HepG2 (cell line): ENCODE measurements around the gene NXPE3. TPM values are rescaled to one million over a fixed set of nuclear protein-coding genes. Genes with fewer than 3 reads are reported as not detected.
A peak's percentile ranks its signal among the peaks of the same experiment; 100 is the strongest.

ENCODE experiments used
- BCL6 ChIP-seq: IDR thresholded peaks from 2 replicates; pipeline ENCODE4 v1.6.1; 2016; ENCODE audit warnings: missing genetic modification reagents, missing compliant biosample characterization
- FOXJ3 ChIP-seq: sonication (generic); formaldehyde crosslinking; IDR thresholded peaks from 2 replicates; pipeline ENCODE4 v1.4.0; 2020; ENCODE audit warnings: missing genetic modification reagents, mild to moderate bottlenecking, borderline replicate concordance
- HDAC2 ChIP-seq: sonication (generic); formaldehyde crosslinking; IDR thresholded peaks from 2 replicates; pipeline ENCODE4 v1.4.0; 2020; ENCODE audit warnings: missing genetic modification reagents
- KDM6A ChIP-seq: IDR thresholded peaks from 2 replicates; pipeline ENCODE4 v1.6.1; 2016; ENCODE audit warnings: low read depth
- MATR3 ChIP-seq: sonication (generic); formaldehyde crosslinking; IDR thresholded peaks from 2 replicates; pipeline ENCODE4 v1.4.0; 2020; ENCODE audit warnings: missing genetic modification reagents
- RBAK ChIP-seq: sonication (generic); formaldehyde crosslinking; IDR thresholded peaks from 2 replicates; pipeline ENCODE4 v1.5.1; 2020; ENCODE audit warnings: mild to moderate bottlenecking, missing genetic modification reagents
- SAP130 ChIP-seq: IDR thresholded peaks from 2 replicates; pipeline ENCODE4 v1.6.1; 2016; ENCODE audit warnings: low read depth
- ZSCAN31 ChIP-seq: sonication (generic); formaldehyde crosslinking; IDR thresholded peaks from 2 replicates; pipeline ENCODE4 v1.5.0; 2020; ENCODE audit warnings: low read depth, mild to moderate bottlenecking, missing genetic modification reagents
- ZSCAN9 ChIP-seq: IDR thresholded peaks from 2 replicates; pipeline ENCODE4 v1.6.1; 2016; ENCODE audit warnings: borderline replicate concordance
- polyA plus RNA-seq, 8 experiments: library from polyadenylated mRNA; depleted of rRNA in 3 of 8; stranded (reverse) in 7 of 8; unstranded in 1 of 8; fragments of >200 nt; fragmentation: Illumina TruSeq in 4 of 8; extraction: Trizol in 4 of 8; gene quantifications; 2 replicates each; pipeline versions ENCODE4 v1.2.1 to v1.2.3, GENCODE V29; 2011 to 2016; ENCODE audit warnings: low read depth in 4 of 8, missing spikeins in 1 of 8, mixed read lengths in 1 of 8; ENCODE audit not compliant: insufficient read depth in 1 of 8
- total RNA-seq, 5 experiments: library from RNA; depleted of rRNA; stranded (reverse); fragments of >200 nt; fragmentation: Illumina TruSeq; extraction: Trizol; gene quantifications; 2 replicates each; pipeline ENCODE4 v1.2.3, GENCODE V29; 2016; ENCODE audit warnings: low read depth in 1 of 5
- TF ChIP-seq, protein P1 (sequence below): sonication (generic); formaldehyde crosslinking; conservative IDR thresholded peaks from 2 replicates; pipeline ENCODE4 v1.4.0; 2020; ENCODE audit warnings: mild to moderate bottlenecking, missing genetic modification reagents, moderate library complexity
- TF ChIP-seq, protein P2 (sequence below): sonication (generic); formaldehyde crosslinking; conservative IDR thresholded peaks from 2 replicates; pipeline ENCODE4 v1.8.0; 2022; ENCODE audit warnings: missing genetic modification reagents
- TF ChIP-seq, protein P3 (sequence below): IDR thresholded peaks from 2 replicates; pipeline ENCODE4 v1.6.1; 2016; ENCODE audit warnings: missing genetic modification reagents, missing compliant biosample characterization

NXPE3 gene
- total and polyA plus RNA-seq, 2 of the 13 experiments (the other 11 are each of a cell fraction or from before 2014, with no cell fraction given), result 3.5 to 4.7 TPM

DNA sequence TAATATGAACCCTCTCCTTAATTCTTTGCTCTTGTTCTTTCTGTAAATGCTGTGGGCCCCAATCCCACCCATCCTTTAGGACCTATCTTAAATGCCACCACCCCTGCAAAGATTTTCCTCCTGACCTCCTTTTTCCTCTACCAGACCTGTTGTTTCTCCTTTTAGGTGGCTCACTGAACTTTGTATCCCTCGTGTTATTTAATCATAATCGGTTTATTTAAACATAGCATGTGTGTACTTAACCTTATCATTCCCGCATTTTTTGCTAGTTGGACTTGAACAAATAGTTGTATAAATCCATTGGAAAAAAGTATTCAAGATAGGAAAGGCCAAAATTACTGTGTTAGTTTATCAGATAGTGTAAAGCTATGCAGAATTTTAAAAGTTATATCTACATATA is 69.3 kb downstream of the NXPE3 start (continued):
- peak; percentile 59 for TF ChIP-seq BCL6 (CRISPR knock-in tag)
- TF ChIP-seq SAP130 (CRISPR knock-in tag), result peak; percentile 62
- peak; percentile 37; the same call in 1 of the 2 replicates for TF ChIP-seq FOXJ3 (CRISPR knock-in tag)
- TF ChIP-seq, protein P1, sequence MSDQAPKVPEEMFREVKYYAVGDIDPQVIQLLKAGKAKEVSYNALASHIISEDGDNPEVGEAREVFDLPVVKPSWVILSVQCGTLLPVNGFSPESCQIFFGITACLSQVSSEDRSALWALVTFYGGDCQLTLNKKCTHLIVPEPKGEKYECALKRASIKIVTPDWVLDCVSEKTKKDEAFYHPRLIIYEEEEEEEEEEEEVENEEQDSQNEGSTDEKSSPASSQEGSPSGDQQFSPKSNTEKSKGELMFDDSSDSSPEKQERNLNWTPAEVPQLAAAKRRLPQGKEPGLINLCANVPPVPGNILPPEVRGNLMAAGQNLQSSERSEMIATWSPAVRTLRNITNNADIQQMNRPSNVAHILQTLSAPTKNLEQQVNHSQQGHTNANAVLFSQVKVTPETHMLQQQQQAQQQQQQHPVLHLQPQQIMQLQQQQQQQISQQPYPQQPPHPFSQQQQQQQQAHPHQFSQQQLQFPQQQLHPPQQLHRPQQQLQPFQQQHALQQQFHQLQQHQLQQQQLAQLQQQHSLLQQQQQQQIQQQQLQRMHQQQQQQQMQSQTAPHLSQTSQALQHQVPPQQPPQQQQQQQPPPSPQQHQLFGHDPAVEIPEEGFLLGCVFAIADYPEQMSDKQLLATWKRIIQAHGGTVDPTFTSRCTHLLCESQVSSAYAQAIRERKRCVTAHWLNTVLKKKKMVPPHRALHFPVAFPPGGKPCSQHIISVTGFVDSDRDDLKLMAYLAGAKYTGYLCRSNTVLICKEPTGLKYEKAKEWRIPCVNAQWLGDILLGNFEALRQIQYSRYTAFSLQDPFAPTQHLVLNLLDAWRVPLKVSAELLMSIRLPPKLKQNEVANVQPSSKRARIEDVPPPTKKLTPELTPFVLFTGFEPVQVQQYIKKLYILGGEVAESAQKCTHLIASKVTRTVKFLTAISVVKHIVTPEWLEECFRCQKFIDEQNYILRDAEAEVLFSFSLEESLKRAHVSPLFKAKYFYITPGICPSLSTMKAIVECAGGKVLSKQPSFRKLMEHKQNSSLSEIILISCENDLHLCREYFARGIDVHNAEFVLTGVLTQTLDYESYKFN, result peak; percentile 83
- TF ChIP-seq, protein P2, sequence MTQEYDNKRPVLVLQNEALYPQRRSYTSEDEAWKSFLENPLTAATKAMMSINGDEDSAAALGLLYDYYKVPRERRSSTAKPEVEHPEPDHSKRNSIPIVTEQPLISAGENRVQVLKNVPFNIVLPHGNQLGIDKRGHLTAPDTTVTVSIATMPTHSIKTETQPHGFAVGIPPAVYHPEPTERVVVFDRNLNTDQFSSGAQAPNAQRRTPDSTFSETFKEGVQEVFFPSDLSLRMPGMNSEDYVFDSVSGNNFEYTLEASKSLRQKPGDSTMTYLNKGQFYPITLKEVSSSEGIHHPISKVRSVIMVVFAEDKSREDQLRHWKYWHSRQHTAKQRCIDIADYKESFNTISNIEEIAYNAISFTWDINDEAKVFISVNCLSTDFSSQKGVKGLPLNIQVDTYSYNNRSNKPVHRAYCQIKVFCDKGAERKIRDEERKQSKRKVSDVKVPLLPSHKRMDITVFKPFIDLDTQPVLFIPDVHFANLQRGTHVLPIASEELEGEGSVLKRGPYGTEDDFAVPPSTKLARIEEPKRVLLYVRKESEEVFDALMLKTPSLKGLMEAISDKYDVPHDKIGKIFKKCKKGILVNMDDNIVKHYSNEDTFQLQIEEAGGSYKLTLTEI, result no peak
- TF ChIP-seq RBAK, result no peak
- TF ChIP-seq, protein P3, sequence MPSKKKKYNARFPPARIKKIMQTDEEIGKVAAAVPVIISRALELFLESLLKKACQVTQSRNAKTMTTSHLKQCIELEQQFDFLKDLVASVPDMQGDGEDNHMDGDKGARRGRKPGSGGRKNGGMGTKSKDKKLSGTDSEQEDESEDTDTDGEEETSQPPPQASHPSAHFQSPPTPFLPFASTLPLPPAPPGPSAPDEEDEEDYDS (CRISPR knock-in tag), result peak; percentile 52; the same call in 1 of the 2 replicates
- peak; percentile 41; the same call in 1 of the 2 replicates for TF ChIP-seq ZSCAN9 (CRISPR knock-in tag)
- TF ChIP-seq HDAC2, result peak; percentile 37
- peak; percentile 36; the same call in 1 of the 2 replicates for TF ChIP-seq KDM6A (CRISPR knock-in tag)
- no peak for TF ChIP-seq MATR3 (CRISPR knock-in tag)
- no peak for TF ChIP-seq ZSCAN31 (CRISPR knock-in tag)
